Activated gamma-delta T cell treated with Interleukin-2 at 50 U/mL for 16 hours (primary cell): Measurements from ENCODE around the gene GPC3.
"Not testable (repeated sequence)": the region's sequence is repeated elsewhere in the genome, so short reads cannot be mapped to it uniquely, and the experiment has no call there.

Experiments
- DNase-seq: peaks from one replicate; pipeline ENCODE4 v3.0.0-alpha.2; 2020

GPC3 gene

GRCh38 chrX:133985164-133985966 lies at the start of gene GPC3:
Gene GPC3 (minus strand): TSS chrX:133985594.
- DNase-seq, result peak; percentile 14

GRCh38 chrX:134032441-134032840 lies 47.0 kb upstream of the GPC3 start:
- DNase-seq, result no peak

GRCh38 chrX:134026565-134027311 lies 41.3 kb upstream of the GPC3 start:
- DNase-seq, result no peak

- no peak for DNase-seq
Measured at GRCh38 chrX:134025986-134026545, 40.7 kb upstream of the GPC3 start.

GRCh38 chrX:134024686-134025377 lies 39.4 kb upstream of the GPC3 start:
- DNase-seq, result no peak

GRCh38 chrX:134023851-134024281 lies 38.5 kb upstream of the GPC3 start:
- DNase-seq, result no peak

- no peak for DNase-seq
Measured at GRCh38 chrX:134020910-134021309, 35.5 kb upstream of the GPC3 start.

- no peak for DNase-seq
Measured at GRCh38 chrX:134019567-134020206, 34.3 kb upstream of the GPC3 start.

GRCh38 chrX:134016309-134016708 lies 30.9 kb upstream of the GPC3 start:
- DNase-seq, result not testable (repeated sequence)

- DNase-seq, result not testable (repeated sequence)
Measured at GRCh38 chrX:134015510-134015909, 30.1 kb upstream of the GPC3 start.

- DNase-seq, result no peak
Measured at GRCh38 chrX:134013524-134013923, 28.1 kb upstream of the GPC3 start.

GRCh38 chrX:134013092-134013497 lies 27.7 kb upstream of the GPC3 start:
- DNase-seq, result no peak

- DNase-seq, result no peak
Measured at GRCh38 chrX:134010690-134011089, 25.3 kb upstream of the GPC3 start.

- DNase-seq, result no peak
Measured at GRCh38 chrX:134007716-134008115, 22.3 kb upstream of the GPC3 start.

GRCh38 chrX:134006484-134007161 lies 21.2 kb upstream of the GPC3 start:
- no peak for DNase-seq

GRCh38 chrX:134004084-134004483 lies 18.7 kb upstream of the GPC3 start:
- DNase-seq, result no peak

- DNase-seq, result no peak
Measured at GRCh38 chrX:134002921-134003615, 17.7 kb upstream of the GPC3 start.

GRCh38 chrX:134000260-134001245 lies 15.2 kb upstream of the GPC3 start:
- DNase-seq, result no peak

GRCh38 chrX:133999031-133999705 lies 13.8 kb upstream of the GPC3 start:
- no peak for DNase-seq

GRCh38 chrX:133995759-133996158 lies 10.4 kb upstream of the GPC3 start:
- DNase-seq, result no peak
